GM12891 (cell line): ENCODE data around the gene INTS14.

ENCODE experiments used
- PAX5 ChIP-seq: IDR thresholded peaks from 2 replicates; pipeline ENCODE4 v1.6.1; 2011; ENCODE audit warnings: low read length, moderate library complexity, mild to moderate bottlenecking; ENCODE audit not compliant: insufficient read depth, severe bottlenecking
- POLR2A ChIP-seq: IDR thresholded peaks from 2 replicates; pipeline ENCODE4 v1.6.1; 2011; ENCODE audit warnings: low read depth, low read length, control low read depth
- POLR2AphosphoS5 ChIP-seq: IDR thresholded peaks from 2 replicates; pipeline ENCODE4 v1.6.1; 2011; ENCODE audit warnings: low read depth, low read length, control low read depth
- SPI1 ChIP-seq: IDR thresholded peaks from 2 replicates; pipeline ENCODE4 v1.6.1; 2011; ENCODE audit warnings: low read depth, low read length, control low read depth
- TAF1 ChIP-seq: IDR thresholded peaks from 2 replicates; pipeline ENCODE4 v1.6.1; 2011; ENCODE audit warnings: low read depth, low read length, control low read depth

GRCh38 chr15:65541231-65541820, 69.6 kb downstream of the INTS14 start:
- TF ChIP-seq POLR2A (no peak), POLR2AphosphoS5 (no peak), TAF1 (no peak), PAX5 (no peak), SPI1 (no peak)
